IMR-90 (cell line): Measurements from ENCODE around the gene ZNF579.

Experiments
- CEBPB ChIP-seq: IDR thresholded peaks from 2 replicates; pipeline ENCODE4 v1.6.1; 2012; ENCODE audit warnings: low read depth, low read length, improper control_type of control experiment
- MXI1 ChIP-seq: IDR thresholded peaks from 2 replicates; pipeline ENCODE4 v1.6.1; 2012; ENCODE audit warnings: low read depth, mild to moderate bottlenecking, low read length, moderate library complexity, borderline replicate concordance
- POLR2A ChIP-seq: IDR thresholded peaks from 2 replicates; pipeline ENCODE4 v1.6.1; 2012; ENCODE audit warnings: mild to moderate bottlenecking, low read depth, low read length
- RFX5 ChIP-seq: IDR thresholded peaks from 2 replicates; pipeline ENCODE4 v1.8.0; 2012; ENCODE audit warnings: low read depth, mild to moderate bottlenecking, low read length, moderate library complexity
- SMC3 ChIP-seq: fragments of 150-350 bp; IDR thresholded peaks from 2 replicates; pipeline ENCODE4 v1.6.1; 2016; ENCODE audit warnings: low read depth, mild to moderate bottlenecking, antibody characterized with exemption, low read length, moderate library complexity
- TF ChIP-seq, protein P1 (sequence below): fragments of 150-350 bp; IDR thresholded peaks from 2 replicates; pipeline ENCODE4 v1.6.1; 2017; ENCODE audit warnings: mild to moderate bottlenecking, antibody characterized with exemption, low read length, low read depth
- TF ChIP-seq, protein P2 (sequence below): fragments of 150-350 bp; IDR thresholded peaks from 2 replicates; pipeline ENCODE4 v1.6.1; 2016; ENCODE audit warnings: low read depth, mild to moderate bottlenecking, low read length, moderate library complexity, borderline replicate concordance
- TF ChIP-seq, protein P3 (sequence below): conservative IDR thresholded peaks from 2 replicates; pipeline ENCODE4 v1.5.1; 2012; ENCODE audit warnings: mild to moderate bottlenecking, low read depth, low read length, improper control_type of control experiment

DNA sequence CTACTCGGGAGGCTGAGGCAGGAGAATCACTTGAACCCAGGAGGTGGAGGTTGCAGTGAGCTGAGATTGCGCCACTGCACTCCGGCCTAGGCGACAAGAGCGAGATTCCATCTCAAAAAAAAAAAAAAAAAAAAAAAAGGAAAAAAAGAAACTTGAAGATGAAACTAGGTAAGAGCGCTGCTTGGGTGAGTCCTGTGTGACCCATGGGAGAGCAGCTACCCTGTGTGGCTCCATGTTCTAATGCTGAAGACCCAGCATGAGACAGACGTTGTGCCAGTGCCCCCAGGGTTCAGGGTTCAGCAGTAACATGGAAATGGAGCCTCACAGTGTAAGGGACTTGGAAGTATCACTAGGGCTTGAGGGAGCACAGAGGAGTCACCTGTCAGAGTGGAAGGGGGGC lies 37.8 kb upstream of the ZNF579 start:
- TF ChIP-seq POLR2A (no peak), RFX5 (no peak), SMC3 (no peak), MXI1 (no peak), CEBPB (no peak)
- TF ChIP-seq, protein P1, sequence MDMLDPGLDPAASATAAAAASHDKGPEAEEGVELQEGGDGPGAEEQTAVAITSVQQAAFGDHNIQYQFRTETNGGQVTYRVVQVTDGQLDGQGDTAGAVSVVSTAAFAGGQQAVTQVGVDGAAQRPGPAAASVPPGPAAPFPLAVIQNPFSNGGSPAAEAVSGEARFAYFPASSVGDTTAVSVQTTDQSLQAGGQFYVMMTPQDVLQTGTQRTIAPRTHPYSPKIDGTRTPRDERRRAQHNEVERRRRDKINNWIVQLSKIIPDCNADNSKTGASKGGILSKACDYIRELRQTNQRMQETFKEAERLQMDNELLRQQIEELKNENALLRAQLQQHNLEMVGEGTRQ = no peak
- TF ChIP-seq, protein P2, sequence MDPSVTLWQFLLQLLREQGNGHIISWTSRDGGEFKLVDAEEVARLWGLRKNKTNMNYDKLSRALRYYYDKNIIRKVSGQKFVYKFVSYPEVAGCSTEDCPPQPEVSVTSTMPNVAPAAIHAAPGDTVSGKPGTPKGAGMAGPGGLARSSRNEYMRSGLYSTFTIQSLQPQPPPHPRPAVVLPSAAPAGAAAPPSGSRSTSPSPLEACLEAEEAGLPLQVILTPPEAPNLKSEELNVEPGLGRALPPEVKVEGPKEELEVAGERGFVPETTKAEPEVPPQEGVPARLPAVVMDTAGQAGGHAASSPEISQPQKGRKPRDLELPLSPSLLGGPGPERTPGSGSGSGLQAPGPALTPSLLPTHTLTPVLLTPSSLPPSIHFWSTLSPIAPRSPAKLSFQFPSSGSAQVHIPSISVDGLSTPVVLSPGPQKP = no peak
- TF ChIP-seq, protein P3, sequence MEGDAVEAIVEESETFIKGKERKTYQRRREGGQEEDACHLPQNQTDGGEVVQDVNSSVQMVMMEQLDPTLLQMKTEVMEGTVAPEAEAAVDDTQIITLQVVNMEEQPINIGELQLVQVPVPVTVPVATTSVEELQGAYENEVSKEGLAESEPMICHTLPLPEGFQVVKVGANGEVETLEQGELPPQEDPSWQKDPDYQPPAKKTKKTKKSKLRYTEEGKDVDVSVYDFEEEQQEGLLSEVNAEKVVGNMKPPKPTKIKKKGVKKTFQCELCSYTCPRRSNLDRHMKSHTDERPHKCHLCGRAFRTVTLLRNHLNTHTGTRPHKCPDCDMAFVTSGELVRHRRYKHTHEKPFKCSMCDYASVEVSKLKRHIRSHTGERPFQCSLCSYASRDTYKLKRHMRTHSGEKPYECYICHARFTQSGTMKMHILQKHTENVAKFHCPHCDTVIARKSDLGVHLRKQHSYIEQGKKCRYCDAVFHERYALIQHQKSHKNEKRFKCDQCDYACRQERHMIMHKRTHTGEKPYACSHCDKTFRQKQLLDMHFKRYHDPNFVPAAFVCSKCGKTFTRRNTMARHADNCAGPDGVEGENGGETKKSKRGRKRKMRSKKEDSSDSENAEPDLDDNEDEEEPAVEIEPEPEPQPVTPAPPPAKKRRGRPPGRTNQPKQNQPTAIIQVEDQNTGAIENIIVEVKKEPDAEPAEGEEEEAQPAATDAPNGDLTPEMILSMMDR = no peak
